Activated CD8-positive, alpha-beta memory T cell treated with anti-CD3 and anti-CD28 coated beads, Interleukin-2, amount 50 U/mL, for 4 hours (primary cell): Measurements from ENCODE around the gene ITSN1.
"Not testable (repeated sequence)": the region's sequence is repeated elsewhere in the genome, so short reads cannot be mapped to it uniquely, and the experiment has no call there.

Source experiments
- DNase-seq: peaks from one replicate; pipeline ENCODE4 v3.0.0-alpha.2; 2020

Gene ITSN1

DNA sequence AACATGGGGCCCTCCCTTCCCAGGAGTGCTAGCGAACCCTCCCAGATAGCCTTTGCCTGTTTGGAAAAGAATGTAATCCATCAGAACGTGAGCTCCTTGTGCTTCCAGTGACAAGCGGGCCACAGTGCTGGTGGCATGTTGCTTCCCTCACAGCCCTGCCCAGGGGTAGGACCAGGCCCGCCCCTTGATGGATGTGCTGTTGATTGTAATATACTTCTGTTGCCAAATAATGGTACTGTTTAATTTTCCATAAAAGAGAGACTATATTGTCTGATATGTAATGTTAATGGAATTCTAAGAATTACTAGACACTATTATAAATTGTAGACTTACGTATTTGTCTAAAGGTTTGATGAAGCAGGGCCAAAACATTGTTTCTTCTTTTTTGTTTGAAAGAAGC, 256.9 kb downstream of the ITSN1 start:
- no peak for DNase-seq

DNA sequence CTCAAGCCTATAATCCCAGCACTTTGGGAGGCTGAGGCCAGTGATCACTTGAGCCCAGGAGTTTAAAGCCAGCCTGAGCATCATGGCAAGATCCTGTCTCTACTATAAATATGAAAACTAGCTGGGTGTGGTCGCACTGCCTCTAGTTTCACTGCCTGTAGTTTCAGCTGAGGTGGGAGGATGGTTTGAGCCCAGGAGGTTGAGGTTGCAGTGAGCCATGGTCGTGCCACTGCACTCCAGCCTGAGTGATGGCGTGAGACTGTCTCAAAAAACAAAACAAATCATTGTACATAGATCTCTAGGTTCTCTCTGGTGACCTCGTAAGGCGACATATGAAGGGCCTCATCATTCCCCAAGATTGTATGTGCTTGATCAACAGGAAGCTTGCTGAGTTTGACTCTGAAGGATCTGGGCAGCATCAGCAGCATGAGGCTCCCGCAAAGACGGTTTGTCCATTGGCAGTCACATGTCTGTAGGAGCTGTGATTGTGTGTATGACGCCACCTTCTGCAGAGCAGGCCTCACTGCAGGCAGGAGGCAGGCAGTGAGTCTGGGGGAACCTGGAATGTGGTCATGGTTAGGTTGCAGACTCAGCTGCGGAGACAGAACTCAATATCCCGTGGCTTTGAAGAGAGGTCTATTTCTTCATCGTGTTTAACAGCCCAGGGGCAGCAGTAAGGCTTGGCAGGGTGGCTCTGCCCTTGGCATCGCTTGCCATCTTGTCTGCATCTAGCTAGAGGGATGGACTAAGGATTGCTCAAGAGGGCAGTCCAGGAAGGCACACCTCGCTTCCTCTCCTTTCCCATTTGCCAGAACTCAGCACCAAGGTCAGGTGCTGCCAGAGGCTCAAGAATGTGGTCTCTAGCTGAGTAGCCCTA, 259.3 kb downstream of the ITSN1 start:
- DNase-seq = no peak

DNA sequence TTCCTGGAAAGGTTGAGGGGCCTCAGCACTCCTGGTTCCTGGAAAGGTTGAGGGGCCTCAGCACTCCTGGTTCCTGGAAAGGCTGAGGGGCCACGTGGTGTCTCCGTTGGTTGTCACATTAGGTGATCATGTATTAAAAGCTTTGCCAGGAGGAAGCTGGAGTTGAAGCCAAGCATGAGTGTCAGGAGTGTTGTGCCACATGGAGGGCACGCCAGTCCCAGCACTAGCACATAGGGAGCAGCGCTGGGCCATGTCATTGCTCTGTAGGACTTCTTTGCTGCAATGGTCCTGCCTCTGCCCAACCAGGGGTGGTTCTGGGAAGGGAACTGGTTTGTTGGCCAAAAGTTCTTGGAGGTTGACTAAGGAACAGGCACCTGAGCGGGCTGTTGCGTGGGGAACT, 260.0 kb downstream of the ITSN1 start:
- DNase-seq = no peak

DNA sequence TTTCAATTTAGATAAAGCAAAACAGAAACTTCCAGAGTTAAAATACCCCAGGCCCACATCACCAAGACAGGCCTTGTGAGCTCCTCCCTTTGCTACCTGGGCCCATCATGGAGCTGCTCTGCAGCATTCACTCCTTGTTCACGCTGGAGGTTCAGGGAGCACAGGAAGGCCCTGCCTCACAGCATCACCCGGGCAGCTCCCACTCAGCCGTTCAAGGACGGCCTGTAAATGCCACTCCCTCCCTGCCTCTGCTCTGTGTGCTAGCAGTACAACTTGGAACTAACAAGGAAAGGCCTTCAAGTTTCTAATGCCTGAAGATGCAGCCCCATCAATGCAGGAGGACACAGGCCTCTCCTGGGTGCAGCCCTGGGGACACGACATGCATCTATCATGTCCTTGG, 261.7 kb downstream of the ITSN1 start:
- no peak for DNase-seq

DNA sequence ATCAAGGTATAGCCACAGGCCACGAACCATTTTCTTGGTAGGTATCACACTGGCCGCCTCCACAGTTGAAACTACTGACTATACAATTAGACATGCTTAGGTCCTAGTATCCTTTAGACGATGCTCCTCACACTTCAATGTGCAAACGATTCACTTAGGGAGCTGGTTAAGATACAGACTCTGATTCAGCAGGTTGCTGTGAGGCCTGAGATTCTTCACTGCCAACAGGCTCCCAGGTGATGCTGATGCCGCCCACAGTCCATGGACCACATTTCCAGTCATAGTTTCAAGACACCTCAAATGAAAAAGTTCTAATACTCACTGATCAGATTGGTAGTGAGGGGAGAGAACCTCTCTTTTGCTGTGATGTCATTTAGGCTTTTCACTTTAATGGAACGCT, 266.5 kb downstream of the ITSN1 start:
- DNase-seq = no peak

DNA sequence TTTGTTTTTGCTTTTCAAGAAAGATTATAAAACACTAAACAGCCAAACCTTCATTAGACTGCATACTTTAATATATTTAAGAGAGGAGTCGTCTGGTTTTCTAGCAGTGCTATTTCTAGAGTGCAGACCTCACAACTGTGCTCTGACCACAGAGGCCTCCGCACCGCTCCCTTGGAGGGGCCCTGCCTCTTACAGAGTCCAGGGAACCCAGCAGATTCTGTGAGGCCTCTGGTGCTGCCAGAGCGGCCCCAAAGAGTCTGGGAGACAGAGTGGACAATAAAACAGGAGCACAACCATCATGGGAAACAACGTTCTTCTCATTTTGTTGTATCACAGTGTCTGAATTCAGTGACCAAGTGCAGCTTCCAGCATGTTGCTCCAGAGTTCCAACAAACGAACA, 267.5 kb downstream of the ITSN1 start:
- DNase-seq = no peak

DNA sequence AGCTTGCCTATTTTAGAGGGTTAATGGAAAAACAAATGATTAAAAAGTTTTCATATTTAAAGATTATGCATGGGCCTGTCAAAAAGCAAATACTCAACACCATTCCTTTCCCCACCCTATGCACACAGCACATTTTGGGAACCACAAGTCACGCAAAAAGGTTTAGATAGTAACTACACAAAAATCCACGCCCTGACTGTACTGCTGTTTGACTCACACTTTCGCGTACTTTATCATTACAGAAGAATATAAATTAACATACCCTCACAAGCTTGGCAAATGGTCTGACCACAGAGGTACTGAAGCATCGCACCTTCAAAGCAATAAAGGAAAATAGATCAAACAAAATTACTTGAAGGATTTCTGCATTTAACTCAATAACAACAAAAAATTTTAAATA, 271.9 kb downstream of the ITSN1 start:
- no peak for DNase-seq

DNA sequence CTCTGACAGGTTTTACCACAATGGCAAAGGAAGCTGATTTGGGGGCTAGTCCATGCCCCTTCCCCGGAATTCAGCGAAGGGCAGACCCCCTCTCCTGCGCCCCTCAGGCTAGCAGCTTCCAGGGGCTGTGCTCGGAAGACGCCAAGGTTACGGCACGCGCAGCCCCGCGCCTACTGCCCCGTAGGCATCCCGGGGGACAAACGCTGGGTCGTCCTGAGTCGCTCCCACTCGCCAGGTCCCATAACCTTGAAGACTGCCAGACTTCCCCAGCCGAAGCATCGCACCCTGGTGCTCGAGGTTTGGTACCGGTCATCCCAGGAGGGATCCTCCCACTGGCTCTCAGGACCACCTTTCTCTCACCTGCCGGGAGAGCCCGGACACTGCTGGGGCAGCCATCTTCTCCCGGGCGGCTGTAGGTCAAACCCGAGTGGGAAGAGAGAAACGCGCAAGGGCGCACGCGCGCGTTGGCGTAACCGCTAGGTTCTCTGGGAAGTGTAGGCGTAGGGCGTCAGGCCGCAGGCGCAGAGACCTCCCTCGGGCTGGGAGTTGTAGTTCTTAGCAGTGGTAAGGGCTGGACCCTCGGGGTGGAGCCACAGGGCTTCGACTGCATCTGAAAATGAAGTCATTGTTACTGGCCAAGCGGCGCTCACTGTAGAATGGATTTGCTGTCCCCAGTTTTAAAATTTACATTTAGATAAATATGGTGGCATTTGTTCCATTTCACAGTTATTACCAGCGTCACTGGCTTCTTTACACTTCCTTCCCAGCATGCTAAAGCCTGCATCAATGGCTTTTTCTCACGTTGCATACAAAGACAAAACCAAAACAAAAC, 273.3 kb downstream of the ITSN1 start, which contains the start of gene ATP5PO:
Gene ATP5PO, minus strand, starts transcription at position 437 of the 832 bp plus-strand sequence. Its CDS starts 41 bp downstream, at position 396.
- peak; percentile 94 for DNase-seq

DNA sequence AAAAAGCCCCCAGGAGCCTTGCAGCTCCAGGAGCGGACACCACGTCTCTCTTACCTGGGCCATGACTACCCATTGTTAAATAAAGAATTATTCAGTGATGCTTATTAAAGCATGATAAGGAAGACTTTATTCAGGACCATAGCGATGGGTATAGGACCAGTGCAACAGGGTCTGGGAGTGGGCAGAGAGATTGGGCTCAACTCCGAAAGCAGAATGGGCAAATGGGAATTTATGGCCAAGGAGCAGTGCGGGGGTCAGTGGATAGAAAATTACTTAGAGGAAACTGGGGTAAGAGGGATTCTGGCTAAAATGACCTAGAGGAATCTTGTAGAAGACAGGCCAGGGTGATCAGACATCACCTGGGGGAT, 273.9 kb downstream of the ITSN1 start:
- no peak for DNase-seq

DNA sequence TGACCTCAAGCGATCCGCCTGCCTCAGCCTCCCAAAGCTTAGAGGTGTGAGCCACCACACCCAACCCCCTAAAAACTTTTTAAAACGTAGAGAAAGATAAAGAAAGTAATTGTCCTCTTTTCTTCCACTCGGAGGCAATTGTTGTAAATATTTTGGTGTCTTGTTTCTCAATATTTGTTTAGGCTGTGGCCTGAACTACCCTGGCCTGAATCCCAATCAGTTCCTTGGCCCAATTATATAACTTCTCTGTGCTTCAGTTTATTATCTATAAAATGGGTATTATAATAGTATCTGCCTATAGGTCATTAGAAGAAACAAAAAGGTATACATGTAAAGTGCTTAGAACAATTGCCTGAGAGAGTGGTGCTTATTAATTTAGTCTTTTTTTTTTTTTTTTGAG, 275.1 kb downstream of the ITSN1 start:
- DNase-seq = no peak

DNA sequence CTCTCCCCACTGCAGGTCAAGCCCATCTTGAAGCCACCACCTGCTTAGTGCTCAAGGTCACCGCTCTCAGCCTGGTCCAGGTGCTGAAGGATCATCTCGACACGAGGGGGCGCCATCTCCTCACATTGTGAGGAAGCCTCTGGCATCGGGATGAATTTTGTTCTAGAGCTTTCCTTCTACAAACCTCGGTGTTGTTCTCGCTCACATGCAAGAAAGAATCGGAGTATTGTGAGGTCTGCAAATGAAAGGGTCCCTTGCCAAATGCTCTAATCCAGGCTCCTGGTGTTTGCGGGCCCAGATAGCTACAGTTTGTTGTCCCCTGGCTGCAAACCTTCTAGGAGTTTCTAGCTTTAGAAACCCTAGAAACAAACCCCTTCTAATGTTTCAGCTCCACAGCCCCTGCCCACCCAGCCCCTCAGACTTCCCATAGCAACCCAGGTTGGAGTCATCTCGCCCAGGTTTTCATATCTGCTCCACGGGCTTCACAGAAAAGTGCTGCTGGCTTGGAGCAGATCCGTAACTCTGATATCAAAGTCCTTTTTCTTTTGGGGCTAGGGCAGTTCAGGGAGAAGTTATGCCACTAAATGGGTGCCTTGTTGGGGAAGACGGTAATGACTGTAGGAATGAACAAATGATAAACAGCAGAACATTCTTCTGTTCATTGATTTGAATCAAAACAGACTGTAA, 281.9 kb downstream of the ITSN1 start:
- DNase-seq = peak; percentile 92

DNA sequence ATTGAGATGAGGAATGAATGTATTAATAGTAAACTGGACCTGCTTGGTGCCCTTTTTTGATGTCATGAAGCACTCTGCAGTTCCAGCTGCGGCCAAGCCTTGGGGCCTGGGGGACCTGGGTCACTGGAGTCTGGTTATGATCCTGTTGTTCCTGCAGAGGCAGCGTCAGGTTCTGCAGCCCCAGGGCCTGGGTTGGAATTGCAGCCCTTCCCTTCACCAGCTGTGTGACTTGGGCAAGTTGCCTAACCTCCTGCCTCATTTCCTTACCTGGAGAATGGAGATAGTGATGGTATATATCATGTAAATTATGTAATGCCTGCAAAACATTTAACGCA, 282.4 kb downstream of the ITSN1 start:
- no peak for DNase-seq

DNA sequence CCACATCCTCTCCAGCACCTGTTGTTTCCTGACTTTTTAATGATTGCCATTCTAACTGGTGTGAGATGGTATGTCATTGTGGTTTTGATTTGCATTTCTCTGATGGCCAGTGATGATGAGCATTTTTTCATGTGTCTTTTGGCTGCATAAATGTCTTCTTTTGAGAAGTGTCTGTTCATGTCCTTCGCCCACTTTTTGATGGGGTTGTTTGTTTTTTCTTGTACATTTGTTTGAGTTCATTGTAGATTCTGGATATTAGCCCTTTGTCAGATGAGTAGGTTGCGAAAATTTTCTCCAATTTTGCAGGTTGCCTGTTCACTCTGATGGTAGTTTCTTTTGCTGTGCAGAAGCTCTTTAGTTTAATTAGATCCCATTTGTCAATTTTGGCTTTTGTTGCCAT, 283.9 kb downstream of the ITSN1 start:
- not testable (repeated sequence) for DNase-seq

DNA sequence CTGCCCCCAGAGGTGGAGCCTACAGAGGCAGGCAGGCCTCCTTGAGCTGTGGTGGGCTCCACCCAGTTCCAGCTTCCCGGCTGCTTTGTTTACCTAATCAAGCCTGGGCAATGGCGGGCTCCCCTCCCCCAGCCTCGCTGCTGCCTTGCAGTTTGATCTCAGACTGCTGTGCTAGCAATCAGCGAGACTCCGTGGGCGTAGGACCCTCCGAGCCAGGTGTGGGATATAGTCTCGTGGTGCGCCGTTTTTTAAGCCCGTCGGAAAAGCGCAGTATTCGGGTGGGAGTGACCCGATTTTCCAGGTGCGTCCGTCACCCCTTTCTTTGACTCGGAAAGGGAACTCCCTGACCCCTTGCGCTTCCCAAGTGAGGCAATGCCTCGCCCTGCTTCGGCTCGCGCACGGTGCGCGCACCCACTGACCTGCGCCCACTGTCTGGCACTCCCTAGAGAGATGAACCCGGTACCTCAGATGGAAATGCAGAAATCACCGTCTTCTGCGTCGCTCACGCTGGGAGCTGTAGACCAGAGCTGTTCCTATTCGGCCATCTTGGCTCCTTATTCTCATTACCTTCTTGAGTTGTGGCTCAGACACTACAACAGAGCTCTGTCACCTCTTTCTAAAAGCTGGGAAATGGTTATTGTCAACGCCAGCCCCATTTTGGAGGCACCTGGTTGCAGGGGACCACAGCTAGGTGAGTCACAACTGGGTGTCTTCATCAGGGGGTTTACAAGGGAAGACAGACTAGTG, 288.9 kb downstream of the ITSN1 start:
- peak; percentile 67 for DNase-seq

DNA sequence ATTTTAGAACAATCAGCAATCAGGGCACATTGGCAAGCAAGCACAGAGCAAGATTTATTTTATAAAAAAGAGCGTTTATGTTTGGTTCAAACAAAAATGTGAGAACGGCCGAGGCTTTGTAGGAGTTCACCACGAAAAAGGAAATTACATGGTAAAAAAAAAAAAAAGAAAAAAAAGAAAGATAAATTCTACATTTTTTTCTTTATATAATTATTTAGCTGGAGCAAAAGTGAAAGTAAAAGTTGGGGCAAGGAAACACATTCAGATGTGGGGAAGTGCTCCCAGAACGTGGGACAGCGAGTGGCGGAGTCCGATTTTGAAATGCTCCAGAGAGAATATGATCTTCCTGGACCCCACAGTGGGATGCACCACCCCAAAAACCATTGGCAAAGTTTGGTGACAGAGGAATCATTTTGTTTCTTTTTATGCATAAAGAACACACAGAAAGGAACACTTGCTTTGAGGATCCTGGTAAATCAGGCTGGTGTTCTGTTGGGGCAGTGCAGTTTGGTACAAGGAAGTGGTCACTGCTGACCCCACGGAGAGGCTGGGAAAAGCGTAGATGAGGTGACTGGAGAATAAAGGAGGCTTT, 289.6 kb downstream of the ITSN1 start:
- no peak for DNase-seq

DNA sequence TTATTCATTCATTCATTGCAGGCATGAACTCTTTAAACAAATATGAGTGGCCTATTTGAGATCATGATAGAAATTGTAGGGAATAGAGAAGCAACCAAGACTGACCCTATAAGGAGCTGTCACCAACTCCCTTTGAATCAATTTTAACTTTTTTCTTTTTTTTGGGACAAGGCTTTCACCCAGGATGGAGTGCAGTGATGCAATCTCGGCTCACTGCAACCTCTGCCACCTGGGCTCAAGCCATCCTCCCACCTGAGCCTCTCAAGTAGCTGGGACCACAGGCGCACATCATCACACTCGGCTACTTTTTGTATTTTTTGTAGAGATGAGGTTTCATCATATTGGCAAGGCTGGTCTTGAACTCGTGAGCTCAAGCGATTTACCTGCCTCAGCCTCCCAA, 290.4 kb downstream of the ITSN1 start:
- no peak for DNase-seq

DNA sequence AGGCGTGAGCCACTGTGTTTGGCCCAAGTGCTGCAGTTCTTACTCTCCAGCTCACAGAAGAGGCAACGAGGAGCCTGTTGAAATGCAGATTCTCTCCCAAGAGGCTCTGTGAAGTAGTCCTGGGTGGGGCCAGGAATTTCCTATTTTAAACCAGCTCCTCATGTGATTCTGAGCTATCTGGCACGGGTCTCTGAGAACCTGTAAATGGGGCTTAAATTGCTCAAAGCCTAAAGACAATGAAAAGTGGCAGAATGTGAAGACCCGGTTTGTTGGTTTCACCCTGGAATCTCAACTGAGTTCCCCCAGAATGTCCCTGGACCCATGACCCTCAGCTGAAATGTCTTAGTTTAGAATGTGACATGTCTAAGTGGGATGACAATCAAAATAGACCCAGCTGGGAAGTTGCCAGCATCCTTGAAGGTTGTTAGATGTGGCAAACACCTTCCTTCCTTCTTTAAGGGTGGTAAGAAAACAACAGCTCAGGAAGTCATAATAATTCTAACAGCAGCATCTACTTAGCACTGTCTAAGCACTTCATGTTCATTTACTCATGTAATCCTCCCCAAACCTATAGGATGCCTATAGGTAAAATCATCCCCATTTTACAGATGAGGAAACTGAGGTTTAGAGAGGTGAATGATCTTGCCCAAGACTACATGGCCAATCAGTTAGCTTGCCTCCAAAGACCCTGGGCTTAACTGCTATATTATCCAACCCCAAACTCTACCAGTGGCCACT, 294.2 kb downstream of the ITSN1 start:
- DNase-seq = peak; percentile 46

DNA sequence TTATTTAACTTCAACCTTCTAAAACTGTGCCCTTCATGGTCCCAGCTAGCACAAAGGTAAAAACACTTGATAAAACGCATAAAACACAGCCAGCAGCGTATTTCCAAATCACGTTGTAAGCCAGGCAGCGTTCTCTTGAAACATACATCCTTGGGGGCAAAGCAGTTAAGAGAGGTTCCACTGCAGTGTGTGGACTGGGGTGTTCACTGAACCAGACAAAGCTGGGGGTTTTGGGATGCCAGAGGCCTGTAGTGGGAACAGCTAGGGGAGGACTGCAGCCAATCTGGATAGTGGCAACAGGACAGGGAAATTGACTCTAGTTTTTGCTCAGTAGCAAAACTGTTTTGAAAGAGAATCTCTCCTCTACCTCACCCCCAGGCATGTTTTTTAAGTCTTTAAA, 294.8 kb downstream of the ITSN1 start:
- no peak for DNase-seq

DNA sequence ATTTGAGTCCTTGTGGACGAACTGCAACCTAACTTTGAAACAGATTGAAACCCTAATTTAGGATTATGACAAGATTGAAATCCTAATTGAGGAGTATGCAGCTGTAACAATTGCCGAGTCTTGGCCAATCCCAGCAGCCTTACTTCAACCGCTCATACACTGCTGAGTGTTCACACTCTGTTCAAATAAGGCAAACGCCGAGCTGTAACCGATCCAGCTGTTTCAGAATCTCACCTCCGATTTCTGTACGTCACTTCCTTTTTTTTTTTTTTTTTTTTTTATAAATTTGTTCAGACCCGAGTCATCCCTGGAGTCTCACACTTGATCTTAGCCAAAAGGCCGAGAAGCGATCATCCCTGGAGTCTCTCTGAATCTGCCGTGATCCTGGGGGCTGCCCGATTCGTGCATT, 295.6 kb downstream of the ITSN1 start:
- DNase-seq = peak; percentile 34

DNA sequence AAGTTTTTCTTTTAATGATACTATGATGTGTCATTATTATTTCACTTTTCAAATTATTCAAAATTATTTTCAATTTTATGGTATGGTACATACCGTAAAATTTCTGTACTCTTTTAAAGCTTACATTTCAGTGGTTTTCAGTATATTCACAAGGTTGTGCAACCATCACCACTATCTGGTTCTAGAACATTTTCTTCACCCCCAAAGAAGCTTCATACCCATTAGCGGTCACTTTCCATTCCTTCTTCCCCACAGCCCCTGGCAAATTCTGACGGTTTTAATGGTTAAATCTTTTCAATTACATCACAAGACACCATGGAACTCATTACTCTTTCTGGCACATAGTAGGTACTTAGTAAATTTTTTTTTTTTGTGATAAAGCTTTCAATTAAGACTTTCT, 296.1 kb downstream of the ITSN1 start:
- DNase-seq = no peak

DNA sequence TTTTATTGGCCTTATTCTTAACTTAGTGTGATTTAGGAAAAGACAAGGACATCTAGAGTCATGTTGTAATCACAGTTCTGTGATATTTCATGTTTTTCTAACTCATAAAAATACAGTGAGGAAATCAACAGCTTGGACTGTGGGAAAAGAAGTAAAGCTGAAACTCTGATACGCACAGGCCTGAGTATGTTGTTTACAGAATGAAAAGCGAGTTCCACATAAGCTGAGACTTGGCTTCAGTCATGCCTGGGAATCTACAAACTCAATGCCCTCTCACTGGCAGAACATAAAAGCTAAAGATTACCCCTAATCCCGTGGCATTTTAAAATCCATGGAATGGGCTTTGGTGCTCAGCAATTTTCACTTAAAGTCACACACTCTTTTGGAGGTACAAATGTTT, 296.9 kb downstream of the ITSN1 start:
- DNase-seq = no peak
